Activated T-helper 1 cell treated with anti-CD3 and anti-CD28 coated beads, Interleukin-12 subunit alpha, Interleukin-12 subunit beta, Interleukin-2, Interleukin-4 antibody, amounts not matched to agents 30 ng/mL and 10 ng/mL and 1 ng/mL, durations not matched to agents 14 hours and 24 hours and 36 hours (primary cell): ENCODE data around the gene SNX25. TPM values are rescaled to one million over a fixed set of nuclear protein-coding genes. Genes with fewer than 3 reads are reported as not detected.

ENCODE experiments used
- DNase-seq: peaks from one replicate; pipeline ENCODE4 v3.0.0; 2021; ENCODE audit warnings: low spot score
- H3K27ac Mint-ChIP-seq: one replicate; pipeline ENCODE4 v1.8.0; 2021; ENCODE audit warnings: mild to moderate bottlenecking, mixed read lengths
- H3K27me3 Mint-ChIP-seq: one replicate; pipeline ENCODE4 v1.8.0; 2022; ENCODE audit warnings: mild to moderate bottlenecking, moderate library complexity, mixed read lengths; ENCODE audit not compliant: insufficient read depth
- H3K36me3 Mint-ChIP-seq: one replicate; pipeline ENCODE4 v1.8.0; 2021; ENCODE audit warnings: low read depth, mixed read lengths
- H3K4me1 Mint-ChIP-seq: one replicate; pipeline ENCODE4 v1.8.0; 2021; ENCODE audit warnings: low read depth, mixed read lengths
- H3K4me3 Mint-ChIP-seq: one replicate; pipeline ENCODE4 v1.8.0; 2021; ENCODE audit warnings: mild to moderate bottlenecking, moderate library complexity, mixed read lengths
- H3K9me3 Mint-ChIP-seq: one replicate; pipeline ENCODE4 v1.8.0; 2021; ENCODE audit warnings: mixed read lengths
- intact Hi-C: fragments of 100-400 bp; cut with micrococcal nuclease; formaldehyde crosslinking; loops from one replicate; pipeline ENCODE4 v1.15.1; 2024
- total RNA-seq: library from RNA; stranded (reverse); gene quantifications from 2 replicates; pipeline ENCODE4 v1.2.3, GENCODE V29; 2022

SNX25 gene
- total RNA-seq, 1 donor from 2014 or later: 22.9 TPM

- Mint-ChIP-seq H3K27ac (no peak overlapping the region), H3K27me3 (no peaks in the 10 kb centered on the region), H3K4me3 (no peak overlapping the region), H3K4me1 (peaks cover 34% of the 10 kb centered on the region), H3K9me3 (peaks cover 7% of the 10 kb centered on the region), H3K36me3 (peaks cover 29% of the 10 kb centered on the region)
- intact Hi-C loops: no loop called here
- DNase-seq: no peak
Measured at GRCh38 chr4:185335579-185335978, 126.2 kb downstream of the SNX25 start.

- Mint-ChIP-seq H3K4me3 (no peak overlapping the region), H3K4me1 (peaks cover 68% of the 10 kb centered on the region), H3K27ac (no peak overlapping the region), H3K36me3 (peaks cover 43% of the 10 kb centered on the region), H3K9me3 (peaks cover 7% of the 10 kb centered on the region), H3K27me3 (no peaks in the 10 kb centered on the region)
- intact Hi-C loops: loop anchor here (10.0 kb wide), 1 partner anchor 495 kb away; no protein-coding TSS in a partner anchor
- DNase-seq: no peak
Measured at GRCh38 chr4:185339941-185340340, 130.5 kb downstream of the SNX25 start.

GRCh38 chr4:185341377-185341776 lies 132.0 kb downstream of the SNX25 start:
- H3K36me3 Mint-ChIP-seq: peaks cover 43% of the 10 kb centered on the region
- H3K9me3 Mint-ChIP-seq: peaks cover 7% of the 10 kb centered on the region

GRCh38 chr4:185341841-185342240 lies 132.4 kb downstream of the SNX25 start:
- no peak for DNase-seq
- no peak overlapping the region for H3K4me3 Mint-ChIP-seq
- peak overlapping the region; percentile 16 for H3K27ac Mint-ChIP-seq
- peaks cover 74% of the 10 kb centered on the region for H3K4me1 Mint-ChIP-seq
- H3K27me3 Mint-ChIP-seq: no peaks in the 10 kb centered on the region
- H3K36me3 Mint-ChIP-seq: peaks cover 43% of the 10 kb centered on the region
- peaks cover 7% of the 10 kb centered on the region for H3K9me3 Mint-ChIP-seq
- intact Hi-C loops: loop anchor here (10.0 kb wide), 1 partner anchor 497 kb away; no protein-coding TSS in a partner anchor

More at GRCh38 chr4:185341377-185341776, 132.0 kb downstream of the SNX25 start:
- Mint-ChIP-seq H3K27ac (no peak overlapping the region), H3K27me3 (no peaks in the 10 kb centered on the region), H3K4me1 (peaks cover 74% of the 10 kb centered on the region), H3K4me3 (no peak overlapping the region)
- intact Hi-C loops: loop anchor here (10.0 kb wide), 1 partner anchor 497 kb away; no protein-coding TSS in a partner anchor
- DNase-seq: no peak

- intact Hi-C loops: loop anchor here (2.0 to 10.0 kb wide), 3 partner anchors 97 to 499 kb away; no protein-coding TSS in a partner anchor
- peaks cover 68% of the 10 kb centered on the region for H3K4me1 Mint-ChIP-seq
- H3K27me3 Mint-ChIP-seq: no peaks in the 10 kb centered on the region
- H3K9me3 Mint-ChIP-seq: peaks cover 2% of the 10 kb centered on the region
- no peak for DNase-seq
- peak overlapping the region; percentile 89 for H3K27ac Mint-ChIP-seq
- peak overlapping the region; percentile 51 for H3K4me3 Mint-ChIP-seq
- peaks cover 47% of the 10 kb centered on the region for H3K36me3 Mint-ChIP-seq
Measured at GRCh38 chr4:185343726-185344581, 134.6 kb downstream of the SNX25 start.

DNA sequence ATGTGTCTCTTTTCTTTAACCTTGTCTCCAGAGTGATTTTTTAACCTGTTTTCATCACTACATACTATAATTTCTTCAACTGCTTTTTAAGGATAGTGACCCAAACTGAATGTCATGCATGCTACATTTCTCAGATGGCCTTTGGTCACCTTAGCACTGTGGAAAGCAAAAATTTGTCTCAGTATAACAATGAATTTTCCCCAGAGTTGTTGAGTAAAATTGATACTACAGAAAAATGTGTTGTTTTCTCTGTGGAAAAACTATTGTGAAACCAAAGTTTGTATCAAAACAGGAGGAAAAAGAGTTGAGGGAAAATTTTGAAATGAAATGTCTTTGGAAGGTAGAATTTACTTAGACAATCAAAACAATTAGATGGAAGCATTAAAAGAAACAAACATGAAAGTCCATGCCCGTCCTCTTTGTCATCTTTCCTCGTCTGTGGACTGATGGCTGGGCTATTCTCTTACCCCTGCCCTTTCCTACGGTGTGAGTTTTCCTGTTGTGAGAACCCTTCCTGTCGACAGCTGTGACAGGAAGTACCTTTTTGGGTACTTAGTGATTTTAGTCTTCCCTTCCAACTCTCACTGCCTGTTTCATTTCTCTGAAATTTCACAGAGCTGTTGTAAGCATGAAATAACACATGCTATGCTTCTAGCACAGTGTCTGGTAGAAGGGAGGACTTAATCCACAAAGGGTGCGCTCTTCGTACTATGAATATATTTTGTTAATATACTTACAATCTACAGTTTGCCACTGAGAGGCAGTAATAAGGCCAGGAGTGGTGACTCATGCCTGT lies 135.5 kb downstream of the SNX25 start:
- Mint-ChIP-seq H3K27ac (peak overlapping the region; percentile 89), H3K9me3 (no peaks in the 10 kb centered on the region), H3K27me3 (no peaks in the 10 kb centered on the region), H3K4me3 (peak overlapping the region; percentile 38), H3K4me1 (peaks cover 58% of the 10 kb centered on the region), H3K36me3 (peaks cover 49% of the 10 kb centered on the region)
- DNase-seq: no peak
- intact Hi-C loops: loop anchor here (1.0 to 10.0 kb wide), 4 partner anchors 51 to 500 kb away; partner anchors contain the start of gene ANKRD37

GRCh38 chr4:185346975-185347601 lies 137.7 kb downstream of the SNX25 start:
- Mint-ChIP-seq H3K9me3 (no peaks in the 10 kb centered on the region), H3K4me1 (peaks cover 37% of the 10 kb centered on the region), H3K4me3 (no peak overlapping the region), H3K27me3 (no peaks in the 10 kb centered on the region), H3K27ac (no peak overlapping the region), H3K36me3 (peaks cover 49% of the 10 kb centered on the region)
- no peak for DNase-seq
- intact Hi-C loops: loop anchor here (10.0 kb wide), 1 partner anchor 502 kb away; no protein-coding TSS in a partner anchor

DNA sequence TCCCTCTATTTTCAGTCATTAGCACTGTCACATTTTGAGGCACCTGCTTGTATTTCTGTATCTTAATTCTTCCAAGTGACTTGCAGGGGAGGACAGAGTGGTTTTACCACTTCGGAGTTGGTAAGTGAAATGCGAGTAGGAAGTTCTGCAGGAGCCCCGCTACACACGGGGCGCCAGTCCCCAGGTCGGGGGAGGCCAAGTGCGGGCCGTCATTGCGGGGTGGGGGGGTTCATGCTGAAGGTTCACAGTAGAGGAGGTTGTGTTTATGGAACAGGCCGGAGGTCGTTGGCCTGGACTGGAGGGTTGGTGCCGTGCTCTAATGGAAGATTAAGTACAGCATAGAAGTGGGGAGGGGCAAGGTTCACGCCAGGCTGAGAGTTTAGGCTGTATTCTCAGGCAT lies 142.3 kb downstream of the SNX25 start:
- Mint-ChIP-seq H3K9me3 (no peaks in the 10 kb centered on the region), H3K36me3 (peaks cover 56% of the 10 kb centered on the region), H3K4me3 (no peak overlapping the region), H3K4me1 (peaks cover 4% of the 10 kb centered on the region), H3K27me3 (no peaks in the 10 kb centered on the region), H3K27ac (no peak overlapping the region)
- intact Hi-C loops: no loop called here
- DNase-seq: no peak

DNA sequence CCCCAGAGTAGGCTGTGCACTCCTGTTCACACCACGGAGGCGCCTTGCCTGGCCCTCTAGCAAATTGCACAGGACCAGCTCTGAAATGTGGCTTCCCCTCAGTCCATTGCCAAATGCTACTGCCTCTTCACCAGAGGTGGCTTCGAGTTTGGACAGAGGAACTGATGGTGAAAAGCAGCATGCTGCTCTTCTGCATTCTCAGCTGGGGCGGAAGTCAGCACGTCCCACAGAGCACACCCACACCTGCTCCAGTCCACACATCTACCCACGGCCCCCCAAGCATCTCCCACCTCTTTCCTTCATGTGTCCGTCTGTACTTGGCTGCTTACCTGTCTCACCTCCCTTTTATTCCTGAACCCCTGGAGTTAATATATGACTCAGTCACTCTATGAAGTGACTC lies 142.8 kb downstream of the SNX25 start:
- DNase-seq: no peak
- intact Hi-C loops: no loop called here
- H3K27ac Mint-ChIP-seq: no peak overlapping the region
- H3K36me3 Mint-ChIP-seq: peaks cover 53% of the 10 kb centered on the region
- H3K4me1 Mint-ChIP-seq: peaks cover 4% of the 10 kb centered on the region
- H3K9me3 Mint-ChIP-seq: no peaks in the 10 kb centered on the region
- H3K27me3 Mint-ChIP-seq: no peaks in the 10 kb centered on the region
- H3K4me3 Mint-ChIP-seq: no peak overlapping the region

- H3K36me3 Mint-ChIP-seq: peaks cover 54% of the 10 kb centered on the region
- H3K27me3 Mint-ChIP-seq: no peaks in the 10 kb centered on the region
- no peaks in the 10 kb centered on the region for H3K9me3 Mint-ChIP-seq
- DNase-seq: no peak
- peaks cover 9% of the 10 kb centered on the region for H3K4me1 Mint-ChIP-seq
- intact Hi-C loops: no loop called here
- no peak overlapping the region for H3K4me3 Mint-ChIP-seq
- H3K27ac Mint-ChIP-seq: no peak overlapping the region
Measured at GRCh38 chr4:185352741-185353140, 143.3 kb downstream of the SNX25 start.

GRCh38 chr4:185357211-185357610 lies 147.8 kb downstream of the SNX25 start:
- no peaks in the 10 kb centered on the region for H3K27me3 Mint-ChIP-seq
- no peak for DNase-seq
- peak overlapping the region; percentile 65 for H3K27ac Mint-ChIP-seq
- peaks cover 11% of the 10 kb centered on the region for H3K4me1 Mint-ChIP-seq
- no peak overlapping the region for H3K4me3 Mint-ChIP-seq
- intact Hi-C loops: no loop called here
- H3K9me3 Mint-ChIP-seq: no peaks in the 10 kb centered on the region
- H3K36me3 Mint-ChIP-seq: peaks cover 29% of the 10 kb centered on the region

- Mint-ChIP-seq H3K36me3 (peaks cover 24% of the 10 kb centered on the region), H3K9me3 (no peaks in the 10 kb centered on the region), H3K27ac (no peak overlapping the region), H3K4me1 (peaks cover 11% of the 10 kb centered on the region), H3K27me3 (no peaks in the 10 kb centered on the region), H3K4me3 (no peak overlapping the region)
- intact Hi-C loops: no loop called here
- DNase-seq: no peak
Measured at GRCh38 chr4:185357733-185358440, 148.5 kb downstream of the SNX25 start.
